ENCODE measurements around the gene C1QTNF12. TPM values are rescaled to one million over a fixed set of nuclear protein-coding genes. Genes with fewer than 3 reads are reported as not detected.
A peak's percentile ranks its signal among the peaks of the same experiment; 100 is the strongest.

Gene C1QTNF12
- total RNA-seq, 1 donor from 2014 or later = 2.2 TPM

DNA sequence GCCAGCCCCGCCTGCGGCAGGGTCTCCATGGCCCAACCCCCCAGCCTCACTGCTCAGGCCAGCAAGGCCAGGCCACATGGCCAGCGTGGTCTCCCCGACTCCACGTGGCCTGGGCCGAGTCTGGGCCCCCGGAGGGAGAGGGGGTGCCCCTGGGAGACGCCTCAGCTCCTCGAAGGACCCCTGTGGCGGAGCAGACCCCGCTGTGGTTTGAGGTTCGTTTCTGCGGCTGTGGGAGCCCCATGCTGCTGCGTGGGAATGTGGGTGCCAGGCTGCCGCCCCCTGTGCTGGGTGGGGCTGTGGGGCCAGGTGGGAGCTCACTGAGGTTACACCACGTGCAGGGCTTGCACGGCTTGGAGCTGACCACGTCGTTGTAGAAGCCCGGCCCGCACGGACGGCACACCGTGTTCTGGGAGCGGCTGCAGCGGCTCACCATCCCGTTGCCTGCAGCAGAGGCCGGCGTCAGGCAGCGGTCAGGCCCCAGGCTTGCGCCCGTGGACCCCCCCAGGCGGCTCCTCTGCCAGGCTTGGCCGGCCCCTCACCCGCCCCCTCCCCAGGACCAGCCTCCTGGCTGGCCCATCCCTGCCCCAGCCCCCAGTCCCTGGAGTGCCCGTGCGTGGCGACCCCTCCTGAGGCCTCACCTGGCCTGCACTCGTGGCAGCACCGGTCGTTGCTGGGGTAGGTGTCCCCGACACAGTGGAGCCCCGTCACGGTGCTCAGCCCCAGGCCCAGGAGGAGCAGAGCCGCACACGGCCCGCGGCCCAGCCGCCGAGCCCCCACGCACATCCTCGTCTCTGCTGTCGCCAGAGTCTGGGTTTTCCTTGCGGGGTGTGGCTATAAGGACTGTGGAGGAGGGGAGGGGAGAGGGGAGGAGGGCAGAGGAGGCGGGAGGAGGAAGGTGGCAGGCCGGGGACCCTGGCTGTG, 32.9 kb downstream of the C1QTNF12 start, which contains the start of gene TNFRSF4:
TSS of gene TNFRSF4 (minus strand) at position 809 of the 921 bp plus-strand sequence. CDS start at position 783, 26 bp downstream.
- H3K36me3 Mint-ChIP-seq (ENCODE audit: low read depth) = peaks cover 25% of the 10 kb centered on the region
- intact Hi-C loops (cut with micrococcal nuclease) = loop anchor here (1.0 to 2.0 kb wide), 2 partner anchors 13 to 17 kb away; no protein-coding TSS in a partner anchor
- H3K9me3 Mint-ChIP-seq = no peaks in the 10 kb centered on the region
- no peak for DNase-seq (ENCODE audit: low spot score)
- peaks cover 48% of the 10 kb centered on the region for H3K4me1 Mint-ChIP-seq (ENCODE audit: low read depth)
- peak within 1 kb of the TSS; percentile 86 for H3K4me3 Mint-ChIP-seq
- peak within 1 kb of the TSS; percentile 87 for H3K27ac Mint-ChIP-seq
- H3K27me3 Mint-ChIP-seq (ENCODE audit: insufficient read depth) = no peaks in the 10 kb centered on the region

GRCh38 chr1:1212780-1213344, 33.7 kb downstream of the C1QTNF12 start:
- Mint-ChIP-seq H3K36me3 (ENCODE audit: low read depth) (peaks cover 25% of the 10 kb centered on the region), H3K27ac (peak overlapping the region; percentile 52), H3K27me3 (ENCODE audit: insufficient read depth) (no peaks in the 10 kb centered on the region), H3K4me3 (peak overlapping the region; percentile 83), H3K9me3 (no peaks in the 10 kb centered on the region), H3K4me1 (ENCODE audit: low read depth) (peaks cover 51% of the 10 kb centered on the region)
- DNase-seq (ENCODE audit: low spot score) = peak; percentile 55
- intact Hi-C loops (cut with micrococcal nuclease) = no loop called here

DNA sequence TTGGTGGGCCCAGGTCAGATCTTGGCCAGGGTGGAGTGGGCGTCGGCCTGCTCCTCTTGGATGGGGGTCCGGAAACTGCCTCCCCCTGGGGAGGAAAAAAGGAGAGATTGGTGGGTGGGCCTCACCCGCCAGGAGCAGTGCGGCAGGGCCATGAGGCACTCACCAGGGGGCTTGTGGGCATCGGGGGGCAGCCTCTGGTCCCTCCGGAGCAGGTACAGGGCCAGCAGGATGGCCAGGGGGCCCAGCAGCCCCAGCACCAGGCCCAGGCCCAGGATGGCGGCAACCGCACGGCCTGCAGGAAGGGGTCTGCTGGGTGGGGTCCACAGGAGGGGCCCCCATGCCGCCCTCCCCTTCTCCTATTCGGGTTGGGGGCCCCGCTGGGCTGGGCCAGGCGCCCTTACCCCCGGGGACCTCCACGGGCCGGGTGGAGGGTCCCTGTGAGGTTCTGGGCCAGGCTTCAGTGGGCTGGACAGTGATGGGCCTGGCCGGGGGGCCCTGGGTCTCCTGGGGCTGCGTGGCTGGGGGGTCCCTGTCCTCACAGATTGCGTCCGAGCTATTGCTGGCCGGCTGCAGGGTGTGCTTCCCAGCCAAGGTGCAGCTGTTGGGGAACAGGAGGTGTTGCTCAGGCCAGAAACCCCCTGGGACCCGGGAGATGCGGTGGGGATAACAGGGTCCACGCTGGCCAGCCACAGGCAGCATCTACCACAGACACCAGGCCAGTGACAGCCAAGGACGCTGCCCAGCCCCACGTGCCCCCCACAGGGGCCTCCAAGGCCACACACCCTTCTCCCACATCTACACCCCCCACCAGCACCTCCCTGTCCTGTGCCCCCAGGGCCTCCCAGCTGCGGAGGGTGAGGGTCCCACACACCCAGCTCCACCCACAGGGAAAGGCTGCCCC, 34.7 kb downstream of the C1QTNF12 start:
- Mint-ChIP-seq H3K4me1 (ENCODE audit: low read depth) (peaks cover 48% of the 10 kb centered on the region), H3K27ac (peak overlapping the region; percentile 61)

GRCh38 chr1:1210726-1211540, 35.6 kb downstream of the C1QTNF12 start:
- intact Hi-C loops (cut with micrococcal nuclease) = no loop called here
- H3K27me3 Mint-ChIP-seq (ENCODE audit: insufficient read depth) = no peaks in the 10 kb centered on the region
- H3K9me3 Mint-ChIP-seq = no peaks in the 10 kb centered on the region
- H3K36me3 Mint-ChIP-seq (ENCODE audit: low read depth) = peaks cover 12% of the 10 kb centered on the region
- peaks cover 42% of the 10 kb centered on the region for H3K4me1 Mint-ChIP-seq (ENCODE audit: low read depth)
- H3K27ac Mint-ChIP-seq = peak overlapping the region; percentile 31
- H3K4me3 Mint-ChIP-seq = peak overlapping the region; percentile 80
- DNase-seq (ENCODE audit: low spot score) = no peak

More for the DNA sequence above, 34.7 kb downstream of the C1QTNF12 start:
- peak overlapping the region; percentile 83 for H3K4me3 Mint-ChIP-seq
- no peaks in the 10 kb centered on the region for H3K27me3 Mint-ChIP-seq (ENCODE audit: insufficient read depth)
- H3K9me3 Mint-ChIP-seq = no peaks in the 10 kb centered on the region
- H3K36me3 Mint-ChIP-seq (ENCODE audit: low read depth) = peaks cover 17% of the 10 kb centered on the region
- DNase-seq (ENCODE audit: low spot score) = no peak
- intact Hi-C loops (cut with micrococcal nuclease) = no loop called here

- DNase-seq (ENCODE audit: low spot score) = peak; percentile 43
- H3K9me3 Mint-ChIP-seq = no peaks in the 10 kb centered on the region
These were observed 37.6 kb downstream of the C1QTNF12 start for GRCh38 chr1:1208713-1209433.

GRCh38 chr1:1207571-1207892, 39.0 kb downstream of the C1QTNF12 start:
- no peaks in the 10 kb centered on the region for H3K9me3 Mint-ChIP-seq
- intact Hi-C loops (cut with micrococcal nuclease) = loop anchor here (5.0 kb wide), 3 partner anchors 45 to 100 kb away; partner anchors contain the start of genes ACAP3 and PUSL1
- H3K27ac Mint-ChIP-seq = peak overlapping the region; percentile 99
- no peak for DNase-seq (ENCODE audit: low spot score)
- no peaks in the 10 kb centered on the region for H3K27me3 Mint-ChIP-seq (ENCODE audit: insufficient read depth)
- peak overlapping the region; percentile 85 for H3K4me3 Mint-ChIP-seq
- peaks cover 11% of the 10 kb centered on the region for H3K36me3 Mint-ChIP-seq (ENCODE audit: low read depth)
- peaks cover 24% of the 10 kb centered on the region for H3K4me1 Mint-ChIP-seq (ENCODE audit: low read depth)

More at GRCh38 chr1:1208713-1209433, 37.6 kb downstream of the C1QTNF12 start:
- intact Hi-C loops (cut with micrococcal nuclease) = loop anchor here (1.0 to 5.0 kb wide), 6 partner anchors 7 to 98 kb away; partner anchors contain the start of genes ACAP3, C1orf159 and PUSL1
- Mint-ChIP-seq H3K4me1 (ENCODE audit: low read depth) (peaks cover 24% of the 10 kb centered on the region), H3K36me3 (ENCODE audit: low read depth) (peaks cover 11% of the 10 kb centered on the region), H3K4me3 (peak overlapping the region; percentile 85), H3K27ac (peak overlapping the region; percentile 99), H3K27me3 (ENCODE audit: insufficient read depth) (no peaks in the 10 kb centered on the region)

- intact Hi-C loops (cut with micrococcal nuclease) = loop anchor here (5.0 kb wide), 3 partner anchors 45 to 100 kb away; partner anchors contain the start of genes ACAP3 and PUSL1
- H3K27me3 Mint-ChIP-seq (ENCODE audit: insufficient read depth) = no peaks in the 10 kb centered on the region
- H3K9me3 Mint-ChIP-seq = no peaks in the 10 kb centered on the region
- peaks cover 24% of the 10 kb centered on the region for H3K4me1 Mint-ChIP-seq (ENCODE audit: low read depth)
- H3K4me3 Mint-ChIP-seq = peak overlapping the region; percentile 86
- H3K36me3 Mint-ChIP-seq (ENCODE audit: low read depth) = peaks cover 11% of the 10 kb centered on the region
- DNase-seq (ENCODE audit: low spot score) = no peak
- peak overlapping the region; percentile 99 for H3K27ac Mint-ChIP-seq
These were observed 39.5 kb downstream of the C1QTNF12 start for GRCh38 chr1:1206966-1207531.

DNA sequence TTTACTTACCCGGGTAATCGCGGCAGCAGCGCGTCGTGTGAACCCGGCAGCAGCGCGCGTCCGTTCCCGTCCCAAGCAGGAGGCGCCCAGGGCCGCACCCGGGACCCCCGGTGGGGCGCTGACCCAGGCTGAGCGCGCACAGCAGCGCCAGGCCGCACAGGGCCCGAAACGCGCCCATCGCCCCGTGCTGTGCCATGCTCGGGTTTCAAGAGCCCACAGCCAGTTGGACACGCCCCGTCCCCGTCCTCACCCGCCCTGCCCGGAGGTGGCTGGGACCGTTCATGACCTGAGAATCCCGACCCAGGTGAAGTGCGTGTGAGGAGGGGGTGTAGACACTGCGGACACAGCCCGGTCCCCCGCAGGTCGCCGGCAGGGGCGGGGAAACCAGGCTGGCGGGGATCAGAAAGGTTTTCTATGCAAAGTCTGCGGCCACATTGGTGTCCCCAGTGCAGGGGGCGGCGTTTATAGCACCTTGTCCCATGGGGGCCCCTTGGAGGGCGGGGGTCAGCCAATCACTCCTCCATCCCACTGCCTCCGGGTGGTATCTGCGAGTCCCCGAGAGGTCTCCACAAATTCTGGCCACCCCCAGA, 40.1 kb downstream of the C1QTNF12 start, which contains the start of gene TNFRSF18:
TSS of gene TNFRSF18 (minus strand) at position 217 of the 590 bp plus-strand sequence. CDS start at position 196, 21 bp downstream.
- intact Hi-C loops (cut with micrococcal nuclease) = loop anchor here (5.0 kb wide), 3 partner anchors 46 to 101 kb away; partner anchors contain the start of genes ACAP3 and PUSL1
- peak within 1 kb of the TSS; percentile 99 for H3K27ac Mint-ChIP-seq
- H3K4me3 Mint-ChIP-seq = peak within 1 kb of the TSS; percentile 86
- no peaks in the 10 kb centered on the region for H3K27me3 Mint-ChIP-seq (ENCODE audit: insufficient read depth)
- peaks cover 11% of the 10 kb centered on the region for H3K36me3 Mint-ChIP-seq (ENCODE audit: low read depth)
- peak; percentile 47 for DNase-seq (ENCODE audit: low spot score)
- H3K9me3 Mint-ChIP-seq = no peaks in the 10 kb centered on the region
- H3K4me1 Mint-ChIP-seq (ENCODE audit: low read depth) = peaks cover 24% of the 10 kb centered on the region

DNA sequence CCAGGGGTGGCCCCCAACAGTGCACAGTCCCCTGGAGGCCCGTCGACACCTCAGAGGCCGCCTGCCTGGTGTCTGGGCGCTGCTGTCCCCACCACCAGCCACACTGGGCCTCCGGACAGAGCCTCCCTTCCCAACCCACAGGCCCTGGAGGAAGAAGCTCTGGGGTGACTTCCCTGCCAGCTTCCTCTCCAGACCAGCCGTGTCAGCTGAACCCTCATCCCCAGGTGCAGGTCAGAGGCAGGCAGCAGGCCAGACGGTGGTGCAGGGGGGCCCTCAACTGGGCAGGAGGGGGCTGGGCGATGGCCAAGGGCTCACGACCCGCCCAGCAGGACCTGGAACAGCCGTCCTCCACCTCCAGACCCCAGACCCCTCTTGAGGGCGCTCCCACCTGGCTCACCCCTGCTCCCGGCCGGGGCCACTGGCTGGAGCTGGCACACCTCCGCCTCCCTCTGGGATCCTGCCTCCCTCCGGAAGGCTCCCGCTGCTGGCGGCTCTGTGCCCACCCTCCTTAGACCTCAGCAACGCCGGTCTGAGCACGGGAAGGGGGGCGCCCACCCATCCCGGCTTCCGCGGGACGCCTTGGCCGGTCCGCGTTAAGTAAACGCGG, 40.6 kb downstream of the C1QTNF12 start:
- intact Hi-C loops (cut with micrococcal nuclease) = loop anchor here (5.0 kb wide), 3 partner anchors 46 to 101 kb away; partner anchors contain the start of genes ACAP3 and PUSL1
- Mint-ChIP-seq H3K9me3 (no peaks in the 10 kb centered on the region), H3K27ac (peak overlapping the region; percentile 48), H3K36me3 (ENCODE audit: low read depth) (peaks cover 9% of the 10 kb centered on the region), H3K4me1 (ENCODE audit: low read depth) (peaks cover 24% of the 10 kb centered on the region), H3K27me3 (ENCODE audit: insufficient read depth) (no peaks in the 10 kb centered on the region), H3K4me3 (peak overlapping the region; percentile 86)
- DNase-seq (ENCODE audit: low spot score) = no peak
